ENCODE results near the gene EBP. TPM values are rescaled to one million over a fixed set of nuclear protein-coding genes. Genes with fewer than 3 reads are reported as not detected.
A peak's percentile ranks its signal among the peaks of the same experiment; 100 is the strongest.

The EBP gene
- total and polyA plus RNA-seq, 10 donors = 25.1 to 62.3 (median 33.9) TPM

GRCh38 chrX:48532161-48532560 lies 10.6 kb downstream of the EBP start:
- no peaks in the 10 kb centered on the region for H3K9me3 ChIP-seq
- no peak for TF ChIP-seq CTCF (IDR thresholded peaks at IDR 0.05 in 8 of 11, conservative IDR thresholded peaks at IDR 0.05 in 3 of 11)
- TF ChIP-seq POLR2A (IDR thresholded peaks at IDR 0.05) = no peak
- no peak for TF ChIP-seq POLR2AphosphoS5 (IDR thresholded peaks at IDR 0.05)
- H3K4me1 ChIP-seq = no peaks in the 10 kb centered on the region
- intact Hi-C loops (cut with DNase I; ENCODE audit: low total_unique reads) = no loop called here
- H3K27me3 ChIP-seq (replicated peaks in 1 of 7) = no peaks in the 10 kb centered on the region
- 60 to 100% (median 84%) methylated on average over 1 of the region's 1 CpG for WGBS, 5 donors
- H3K4me3 ChIP-seq = no peak overlapping the region
- peaks cover 0 to 24% (median 5%) of the 10 kb centered on the region in 6 donors for H3K36me3 ChIP-seq
- no peak for DNase-seq
- H3K27ac ChIP-seq = peak overlapping the region in 1 of 8 donors; percentile 37

- TF ChIP-seq POLR2AphosphoS5 (IDR thresholded peaks at IDR 0.05) (no peak), POLR2A (IDR thresholded peaks at IDR 0.05) (no peak), CTCF (IDR thresholded peaks at IDR 0.05 in 8 of 11, conservative IDR thresholded peaks at IDR 0.05 in 3 of 11) (no peak)
- no peak overlapping the region for H3K27ac ChIP-seq
- no peaks in the 10 kb centered on the region for H3K4me1 ChIP-seq
- 84 to 97% (median 86%) methylated on average over 3 of the region's 3 CpGs for WGBS, 5 donors
- intact Hi-C loops (cut with DNase I; ENCODE audit: low total_unique reads) = no loop called here
- H3K4me3 ChIP-seq = no peak overlapping the region
- no peak for DNase-seq
- H3K9me3 ChIP-seq = no peaks in the 10 kb centered on the region
- H3K36me3 ChIP-seq = peaks cover 0 to 14% (median 2%) of the 10 kb centered on the region in 6 donors
- no peaks in the 10 kb centered on the region for H3K27me3 ChIP-seq (replicated peaks in 1 of 7)
These were observed 11.6 kb downstream of the EBP start for GRCh38 chrX:48533165-48533564.

- Histone ChIP-seq H3K27me3 (replicated peaks in 1 of 7) (no peaks in the 10 kb centered on the region), H3K27ac (peak overlapping the region in 7 of 8 donors; percentile 80 to 96 (median 93)), H3K4me1 (peaks cover 0 to 18% (median 13%) of the 10 kb centered on the region in 6 donors), H3K9me3 (no peaks in the 10 kb centered on the region), H3K36me3 (peaks cover 0 to 19% (median 0%) of the 10 kb centered on the region in 6 donors), H3K4me3 (peak overlapping the region in 3 of 8 donors; percentile 53 to 75 (median 57))
- intact Hi-C loops (cut with DNase I; ENCODE audit: low total_unique reads) = no loop called here
- peak; percentile 79 for DNase-seq
- no peak for TF ChIP-seq CTCF (IDR thresholded peaks at IDR 0.05 in 8 of 11, conservative IDR thresholded peaks at IDR 0.05 in 3 of 11)
- no peak for TF ChIP-seq POLR2A (IDR thresholded peaks at IDR 0.05)
- no peak for TF ChIP-seq POLR2AphosphoS5 (IDR thresholded peaks at IDR 0.05)
- 83 to 88% (median 85%) methylated on average over 20 to 23 of the region's 23 CpGs for WGBS, 5 donors
These were observed 17.2 kb downstream of the EBP start for GRCh38 chrX:48538641-48539344.

GRCh38 chrX:48539345-48540027 lies 17.9 kb downstream of the EBP start, which contains the start of gene TBC1D25:
Gene TBC1D25, plus strand, starts transcription at chrX:48539714. Its CDS starts 84 bp downstream, at chrX:48539798.
- H3K4me3 ChIP-seq = peak within 1 kb of the TSS; percentile 41 to 75 (median 54)
- TF ChIP-seq POLR2AphosphoS5 (IDR thresholded peaks at IDR 0.05) = peak; percentile 79 to 90 (median 83)
- TF ChIP-seq CTCF (IDR thresholded peaks at IDR 0.05 in 8 of 11, conservative IDR thresholded peaks at IDR 0.05 in 3 of 11) = peak in 10 of 11 experiments; percentile 14 to 69 (median 42)
- no peak for TF ChIP-seq POLR2A (IDR thresholded peaks at IDR 0.05)
- intact Hi-C loops (cut with DNase I; ENCODE audit: low total_unique reads) = no loop called here
- H3K27ac ChIP-seq = peak within 1 kb of the TSS; percentile 77 to 96 (median 92)
- no peaks in the 10 kb centered on the region for H3K9me3 ChIP-seq
- 0 to 59% (median 5%) methylated on average over 37 to 59 of the region's 59 CpGs for WGBS, 5 donors
- H3K27me3 ChIP-seq (replicated peaks in 1 of 7) = no peaks in the 10 kb centered on the region
- peak; percentile 98 for DNase-seq
- peaks cover 0 to 26% (median 0%) of the 10 kb centered on the region in 6 donors for H3K36me3 ChIP-seq
- H3K4me1 ChIP-seq = peaks cover 0 to 18% (median 13%) of the 10 kb centered on the region in 6 donors

All from spleen (tissue), 11 donors.